Rectal smooth muscle tissue (tissue), 1 donor: Measurements from ENCODE around the gene SNRPE.
A peak's percentile ranks its signal among the peaks of the same experiment; 100 is the strongest.
"Not testable (repeated sequence)": the region's sequence is repeated elsewhere in the genome, so short reads cannot be mapped to it uniquely, and the experiment has no call there.

Source experiments
- H3K27ac ChIP-seq: one replicate; pipeline ENCODE4 v1.7.0; 2013; ENCODE audit warnings: low read depth, low read length, inconsistent platforms
- H3K27me3 ChIP-seq: one replicate; pipeline ENCODE4 v1.7.0; 2013; ENCODE audit warnings: low read length; ENCODE audit not compliant: control insufficient read depth, insufficient read depth
- H3K36me3 ChIP-seq: one replicate; pipeline ENCODE4 v1.7.0; 2013; ENCODE audit warnings: low read length; ENCODE audit not compliant: control insufficient read depth, insufficient read depth
- H3K4me1 ChIP-seq: one replicate; pipeline ENCODE4 v1.7.0; 2013; ENCODE audit warnings: low read length; ENCODE audit not compliant: control insufficient read depth, insufficient read depth
- H3K4me3 ChIP-seq: one replicate; pipeline ENCODE4 v1.7.0; 2013; ENCODE audit warnings: low read length
- H3K9ac ChIP-seq: one replicate; pipeline ENCODE4 v1.7.0; 2013; ENCODE audit warnings: low read length

The SNRPE gene

DNA sequence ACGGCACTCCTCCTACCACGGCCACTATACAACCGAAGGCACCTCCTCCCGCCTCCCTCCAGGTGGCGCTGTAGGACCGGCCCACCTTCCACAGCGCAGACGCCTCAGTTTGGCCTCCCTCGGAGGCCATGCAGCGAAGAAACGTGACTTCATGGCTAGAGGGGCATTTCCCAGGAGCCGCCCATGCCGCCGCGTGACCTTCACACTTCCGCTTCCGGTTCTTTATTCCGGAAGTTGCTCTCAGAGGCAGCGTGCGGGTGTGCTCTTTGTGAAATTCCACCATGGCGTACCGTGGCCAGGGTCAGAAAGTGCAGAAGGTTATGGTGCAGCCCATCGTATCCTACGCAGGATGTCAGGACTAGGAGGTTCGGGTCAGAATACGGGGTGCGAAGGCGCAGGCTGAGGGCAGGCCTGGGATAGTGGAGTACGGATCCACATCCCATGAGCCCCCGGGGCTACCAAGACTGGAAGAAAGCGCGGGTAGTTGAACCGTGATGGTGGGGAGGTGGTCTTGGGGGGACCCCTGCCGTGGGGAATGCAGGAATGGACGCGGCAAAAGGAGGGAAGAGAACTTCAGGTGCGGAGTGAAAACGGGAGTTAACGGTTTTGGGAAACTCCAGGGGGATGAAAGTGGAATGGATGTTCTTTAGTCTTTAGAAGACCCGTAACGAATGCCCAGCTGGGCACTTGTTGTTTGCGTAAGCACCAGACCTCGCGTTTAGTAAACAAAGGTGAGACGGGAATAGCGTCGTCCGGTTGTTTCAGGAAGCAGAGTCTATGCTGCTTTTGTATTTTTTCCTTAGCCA is at the start of gene SNRPE:
SNRPE (plus strand) TSS at position 221 of the 806 bp plus-strand sequence; CDS start at position 282, 61 bp downstream.
- peak within 1 kb of the TSS; percentile 86 for H3K9ac ChIP-seq
- peak within 1 kb of the TSS; percentile 97 for H3K4me3 ChIP-seq
- H3K4me1 ChIP-seq, result peaks cover 6% of the 10 kb centered on the region
- peak within 1 kb of the TSS; percentile 27 for H3K27ac ChIP-seq
- peaks cover 6% of the 10 kb centered on the region for H3K36me3 ChIP-seq
- H3K27me3 ChIP-seq, result no peaks in the 10 kb centered on the region

GRCh38 chr1:203813581-203814341 is 47.6 kb upstream of the SNRPE start:
- no peak overlapping the region for H3K27ac ChIP-seq
- no peak overlapping the region for H3K4me3 ChIP-seq
- H3K4me1 ChIP-seq, result no peaks in the 10 kb centered on the region
- peaks cover 9% of the 10 kb centered on the region for H3K36me3 ChIP-seq
- H3K27me3 ChIP-seq, result no peaks in the 10 kb centered on the region
- no peak overlapping the region for H3K9ac ChIP-seq

- no peaks in the 10 kb centered on the region for H3K4me1 ChIP-seq
- H3K4me3 ChIP-seq, result no peak overlapping the region
- H3K27ac ChIP-seq, result no peak overlapping the region
- no peak overlapping the region for H3K9ac ChIP-seq
- peaks cover 31% of the 10 kb centered on the region for H3K36me3 ChIP-seq
- no peaks in the 10 kb centered on the region for H3K27me3 ChIP-seq
These were observed 43.0 kb upstream of the SNRPE start for GRCh38 chr1:203818399-203818798.

- Histone ChIP-seq H3K4me3 (no peak overlapping the region), H3K4me1 (no peaks in the 10 kb centered on the region), H3K36me3 (peaks cover 30% of the 10 kb centered on the region), H3K27ac (no peak overlapping the region), H3K27me3 (no peaks in the 10 kb centered on the region), H3K9ac (no peak overlapping the region)
These were observed 38.1 kb upstream of the SNRPE start for GRCh38 chr1:203823306-203823705.

GRCh38 chr1:203826175-203826574 is 35.2 kb upstream of the SNRPE start:
- Histone ChIP-seq H3K36me3 (peaks cover 25% of the 10 kb centered on the region), H3K4me1 (no peaks in the 10 kb centered on the region)

GRCh38 chr1:203828002-203828401 is 33.4 kb upstream of the SNRPE start:
- Histone ChIP-seq H3K4me1 (no peaks in the 10 kb centered on the region), H3K4me3 (no peak overlapping the region), H3K9ac (no peak overlapping the region), H3K27me3 (no peaks in the 10 kb centered on the region), H3K27ac (no peak overlapping the region), H3K36me3 (peaks cover 18% of the 10 kb centered on the region)

More at GRCh38 chr1:203826175-203826574, 35.2 kb upstream of the SNRPE start:
- Histone ChIP-seq H3K27me3 (no peaks in the 10 kb centered on the region), H3K9ac (no peak overlapping the region), H3K27ac (no peak overlapping the region), H3K4me3 (no peak overlapping the region)

DNA sequence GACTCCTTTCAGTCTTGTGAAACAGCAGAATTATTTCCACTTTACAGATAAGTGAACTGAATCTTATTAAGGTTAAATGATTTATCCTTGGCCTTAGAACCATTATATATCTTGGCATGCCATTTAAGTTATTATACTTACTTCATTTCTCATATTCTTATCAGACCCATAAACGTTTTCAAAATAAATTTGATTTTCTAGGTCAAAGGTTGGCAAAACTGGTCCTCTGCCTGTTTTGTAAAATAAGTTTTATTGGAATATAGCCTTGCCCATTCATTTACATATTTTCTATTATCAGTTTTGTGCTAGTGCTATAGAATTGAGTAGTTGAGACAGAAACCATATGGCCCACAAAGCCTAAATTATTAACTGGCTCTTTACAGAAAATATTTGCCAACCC is 32.9 kb upstream of the SNRPE start:
- no peak overlapping the region for H3K9ac ChIP-seq
- no peak overlapping the region for H3K4me3 ChIP-seq
- no peak overlapping the region for H3K27ac ChIP-seq
- H3K27me3 ChIP-seq, result no peaks in the 10 kb centered on the region
- H3K36me3 ChIP-seq, result peaks cover 13% of the 10 kb centered on the region
- H3K4me1 ChIP-seq, result no peaks in the 10 kb centered on the region

GRCh38 chr1:203829247-203829646 is 32.2 kb upstream of the SNRPE start:
- not testable (repeated sequence) for H3K4me3 ChIP-seq, H3K9ac ChIP-seq, H3K27ac ChIP-seq, H3K27me3 ChIP-seq, H3K4me1 ChIP-seq
- H3K36me3 ChIP-seq, result peaks cover 12% of the 10 kb centered on the region

DNA sequence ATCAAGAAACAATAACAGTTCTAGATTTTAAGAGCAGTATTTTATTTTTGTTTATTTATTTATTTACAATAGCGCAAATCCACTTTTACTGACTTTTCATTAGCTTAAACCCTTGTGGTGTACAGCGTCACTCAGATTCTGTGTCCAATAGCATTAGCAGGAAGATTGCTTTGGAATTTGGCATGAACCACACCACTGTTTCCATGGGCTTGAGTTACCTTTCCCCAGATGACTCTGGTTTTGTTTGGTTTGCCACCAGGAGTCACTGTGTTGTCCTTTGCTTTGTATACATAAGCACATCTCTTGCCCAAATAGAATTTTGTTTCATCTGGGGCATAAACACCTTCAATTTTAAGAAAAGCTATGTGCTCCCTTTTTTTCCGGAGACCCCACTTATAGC is 25.9 kb upstream of the SNRPE start:
- no peaks in the 10 kb centered on the region for H3K27me3 ChIP-seq
- H3K9ac ChIP-seq, result no peak overlapping the region
- peaks cover 4% of the 10 kb centered on the region for H3K4me1 ChIP-seq
- no peak overlapping the region for H3K27ac ChIP-seq
- H3K4me3 ChIP-seq, result no peak overlapping the region
- H3K36me3 ChIP-seq, result peaks cover 24% of the 10 kb centered on the region

DNA sequence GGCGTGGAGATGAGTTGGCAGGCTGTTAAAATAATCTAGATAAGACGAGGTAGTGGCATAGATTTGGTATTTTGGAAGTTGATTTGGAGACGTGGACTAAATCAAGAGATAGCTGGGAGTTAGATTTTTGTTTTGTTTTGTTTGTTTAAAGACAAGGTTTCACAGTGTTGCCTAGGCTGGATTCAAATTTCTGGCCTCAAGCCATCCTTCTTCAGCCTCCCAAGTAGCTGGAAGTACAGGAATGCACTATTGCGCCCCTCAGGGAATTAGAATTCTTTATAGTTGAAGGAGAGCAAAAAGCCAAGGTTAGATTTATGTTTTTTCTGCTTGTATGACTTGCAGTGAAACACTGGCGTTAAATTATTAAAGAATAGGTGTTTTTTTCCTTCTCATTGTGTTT is 22.3 kb upstream of the SNRPE start:
- Histone ChIP-seq H3K36me3 (peaks cover 22% of the 10 kb centered on the region), H3K4me1 (peaks cover 4% of the 10 kb centered on the region), H3K4me3 (no peak overlapping the region), H3K27ac (no peak overlapping the region), H3K27me3 (no peaks in the 10 kb centered on the region), H3K9ac (no peak overlapping the region)

DNA sequence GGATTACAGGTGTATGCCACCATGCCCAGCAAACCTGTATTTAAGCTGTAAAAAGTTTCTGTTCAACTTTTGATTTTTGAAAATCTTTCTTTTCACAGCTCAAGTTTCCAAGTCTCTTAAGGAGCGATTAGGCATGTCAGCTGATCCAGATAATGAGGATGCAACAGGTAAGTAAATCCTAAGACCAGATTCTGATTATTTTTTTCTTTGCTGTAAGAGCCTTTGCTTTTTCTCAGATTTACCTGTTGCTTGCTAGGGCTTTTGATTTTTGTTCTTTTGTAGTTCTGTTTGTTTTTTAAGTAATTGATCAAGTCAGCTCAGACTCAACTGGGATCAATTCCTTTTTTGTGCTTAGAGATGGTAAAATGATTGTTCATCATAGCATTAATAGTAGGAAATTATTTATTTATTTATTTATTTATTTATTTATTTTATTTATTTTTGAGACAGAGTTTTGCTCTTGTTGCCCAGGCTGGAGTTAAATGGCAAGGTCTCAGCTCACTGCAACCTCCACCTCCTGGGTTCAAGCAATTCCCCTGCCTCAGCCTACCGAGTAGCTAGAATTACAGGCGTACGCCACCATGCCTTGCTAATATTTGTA is 21.1 kb upstream of the SNRPE start:
- no peak overlapping the region for H3K4me3 ChIP-seq
- no peak overlapping the region for H3K27ac ChIP-seq
- peaks cover 4% of the 10 kb centered on the region for H3K4me1 ChIP-seq
- H3K27me3 ChIP-seq, result no peaks in the 10 kb centered on the region
- peaks cover 18% of the 10 kb centered on the region for H3K36me3 ChIP-seq
- H3K9ac ChIP-seq, result no peak overlapping the region

DNA sequence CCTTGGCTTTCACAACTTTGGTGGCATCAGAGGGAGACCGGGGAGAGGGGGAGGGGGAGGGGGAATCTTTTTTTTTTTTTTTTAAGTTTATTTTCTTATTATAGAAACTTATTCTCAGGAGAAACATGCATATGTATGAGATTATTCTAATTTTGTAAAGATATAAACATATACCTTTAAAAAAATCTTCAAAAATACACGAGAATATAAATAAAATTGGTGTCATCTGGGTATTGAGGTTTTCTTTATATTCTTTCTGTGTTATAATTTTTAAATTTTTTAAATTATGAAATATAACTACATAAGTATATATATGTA is 18.9 kb upstream of the SNRPE start:
- Histone ChIP-seq H3K27me3 (no peaks in the 10 kb centered on the region), H3K4me3 (no peak overlapping the region), H3K4me1 (peaks cover 4% of the 10 kb centered on the region), H3K36me3 (peaks cover 10% of the 10 kb centered on the region), H3K9ac (no peak overlapping the region), H3K27ac (no peak overlapping the region)
